Activated CD8-positive, alpha-beta memory T cell treated with anti-CD3 and anti-CD28 coated beads for 36 hours (primary cell): ENCODE data around the gene C1orf116. TPM values are rescaled to one million over a fixed set of nuclear protein-coding genes. Genes with fewer than 3 reads are reported as not detected.
"Not testable (repeated sequence)": the region's sequence is repeated elsewhere in the genome, so short reads cannot be mapped to it uniquely, and the experiment has no call there.

Experiments used
- CTCF ChIA-PET: fragments of 350-600 bp; sonication (Branson Sonifier 250); formaldehyde crosslinking; loops from one replicate; lab custom pipeline; 2021; ENCODE audit warnings: antibody characterized with exemption; lab: Charles Lee
- POLR2A ChIA-PET: fragments of 350-600 bp; sonication (Branson Sonifier 250); formaldehyde crosslinking; loops from one replicate; lab custom pipeline; 2021; ENCODE audit warnings: antibody characterized with exemption; lab: Charles Lee
- total RNA-seq, 2 experiments: library from RNA; stranded (reverse); gene quantifications; one replicate each; pipeline ENCODE4 v1.2.3, GENCODE V29; 2021

The C1orf116 gene
- total RNA-seq, 2 experiments from 2014 or later = not detected

GRCh38 chr1:207047505-207047904, 14.9 kb upstream of the C1orf116 start:
- ChIA-PET POLR2A (no interaction called here), CTCF (no interaction called here)

GRCh38 chr1:207045453-207045852, 12.9 kb upstream of the C1orf116 start:
- POLR2A ChIA-PET = interaction anchor here (0.6 kb wide), 1 partner anchor 450 kb away, joined by 4 read pairs; the partner anchor contains the start of gene CR1
- CTCF ChIA-PET = interaction anchor here (1.2 kb wide), 1 partner anchor 33 kb away, joined by 4 read pairs; no protein-coding TSS in a partner anchor

GRCh38 chr1:207041397-207041796, 8.8 kb upstream of the C1orf116 start:
- CTCF ChIA-PET = not testable (repeated sequence)
- POLR2A ChIA-PET = interaction anchor here (0.6 kb wide), 1 partner anchor 108 kb away, joined by 3 read pairs; no protein-coding TSS in a partner anchor

- ChIA-PET CTCF (interaction anchor here (1.3 kb wide), 1 partner anchor 10 kb away, joined by 4 read pairs; no protein-coding TSS in a partner anchor), POLR2A (interaction anchor here (0.7 kb wide), 1 partner anchor 784 kb away, joined by 7 read pairs; no protein-coding TSS in a partner anchor)
Measured at GRCh38 chr1:207040181-207040533, 7.6 kb upstream of the C1orf116 start.

- ChIA-PET CTCF (interaction anchor here (1.3 kb wide), 1 partner anchor 10 kb away, joined by 4 read pairs; no protein-coding TSS in a partner anchor), POLR2A (no interaction called here)
Measured at GRCh38 chr1:207039380-207040180, 7.0 kb upstream of the C1orf116 start.

GRCh38 chr1:207036865-207037264, 4.3 kb upstream of the C1orf116 start:
- ChIA-PET POLR2A (no interaction called here), CTCF (interaction anchor here (0.6 kb wide), 1 partner anchor 192 kb away, joined by 3 read pairs; no protein-coding TSS in a partner anchor)

GRCh38 chr1:207035877-207036551, 3.5 kb upstream of the C1orf116 start:
- CTCF ChIA-PET = interaction anchor here (0.6 to 0.8 kb wide), 2 partner anchors 14 to 191 kb away, joined by 3 read pairs; no protein-coding TSS in a partner anchor

GRCh38 chr1:207034998-207035397, 2.4 kb upstream of the C1orf116 start:
- ChIA-PET POLR2A (no interaction called here), CTCF (no interaction called here)

More at GRCh38 chr1:207035877-207036551, 3.5 kb upstream of the C1orf116 start:
- POLR2A ChIA-PET = no interaction called here

GRCh38 chr1:207034208-207034607, 1.7 kb upstream of the C1orf116 start:
- ChIA-PET POLR2A (no interaction called here), CTCF (interaction anchor here (0.9 kb wide), 1 partner anchor 555 kb away, joined by 3 read pairs; no protein-coding TSS in a partner anchor)

GRCh38 chr1:207033302-207033701, 746 bp upstream of the C1orf116 start:
- ChIA-PET CTCF (interaction anchor here (0.9 kb wide), 1 partner anchor 554 kb away, joined by 3 read pairs; no protein-coding TSS in a partner anchor), POLR2A (no interaction called here)

- POLR2A ChIA-PET = no interaction called here
- CTCF ChIA-PET = no interaction called here
Measured at GRCh38 chr1:207031632-207032264, 808 bp downstream of the C1orf116 start.

- ChIA-PET CTCF (no interaction called here), POLR2A (no interaction called here)
Measured at GRCh38 chr1:207031016-207031415, 1.5 kb downstream of the C1orf116 start.

GRCh38 chr1:207030522-207031009, 2.0 kb downstream of the C1orf116 start:
- ChIA-PET CTCF (no interaction called here), POLR2A (no interaction called here)

- CTCF ChIA-PET = no interaction called here
- POLR2A ChIA-PET = no interaction called here
Measured at GRCh38 chr1:207029701-207030521, 2.6 kb downstream of the C1orf116 start.

- ChIA-PET CTCF (no interaction called here), POLR2A (no interaction called here)
Measured at GRCh38 chr1:207028884-207029650, 3.5 kb downstream of the C1orf116 start.

GRCh38 chr1:207027921-207028320, 4.6 kb downstream of the C1orf116 start:
- CTCF ChIA-PET = interaction anchor here (1.1 kb wide), 1 partner anchor 472 kb away, joined by 3 read pairs; no protein-coding TSS in a partner anchor
- POLR2A ChIA-PET = no interaction called here

- ChIA-PET POLR2A (no interaction called here), CTCF (interaction anchor here (1.1 kb wide), 1 partner anchor 473 kb away, joined by 3 read pairs; no protein-coding TSS in a partner anchor)
Measured at GRCh38 chr1:207027206-207027777, 5.3 kb downstream of the C1orf116 start.
